ENCODE results near the gene DMD.

DMD gene

GRCh38 chrX:31252133-31252532 lies 1959.2 kb downstream of the DMD start:
- no peak for DNase-seq

DNA sequence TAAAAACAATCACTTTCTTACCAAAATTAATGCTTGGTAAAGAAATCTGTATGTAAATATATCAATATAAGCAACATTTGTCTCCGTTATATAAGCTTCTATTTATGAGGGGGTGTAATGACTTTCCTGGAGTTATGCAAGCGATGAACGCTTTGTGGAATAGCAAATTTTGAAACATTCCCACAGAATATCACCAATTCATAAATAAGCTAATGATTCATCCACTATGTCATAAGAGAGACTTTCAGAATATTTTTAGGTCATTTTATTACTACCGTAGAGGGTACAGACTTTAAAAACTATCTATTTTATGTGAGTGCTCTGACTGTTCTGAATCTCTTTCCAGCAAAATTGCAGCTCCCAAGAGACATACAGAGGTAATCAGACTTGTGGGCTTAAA lies 1960.0 kb downstream of the DMD start:
- DNase-seq = no peak

GRCh38 chrX:31245714-31246113 lies 1965.6 kb downstream of the DMD start:
- DNase-seq = no peak

GRCh38 chrX:31243804-31244203 lies 1967.5 kb downstream of the DMD start:
- DNase-seq = no peak

- no peak for DNase-seq
These were observed 1970.4 kb downstream of the DMD start for GRCh38 chrX:31240982-31241381.

- no peak for DNase-seq
These were observed 1974.2 kb downstream of the DMD start for GRCh38 chrX:31237189-31237588.

GRCh38 chrX:31236231-31236630 lies 1975.1 kb downstream of the DMD start:
- no peak for DNase-seq

DNA sequence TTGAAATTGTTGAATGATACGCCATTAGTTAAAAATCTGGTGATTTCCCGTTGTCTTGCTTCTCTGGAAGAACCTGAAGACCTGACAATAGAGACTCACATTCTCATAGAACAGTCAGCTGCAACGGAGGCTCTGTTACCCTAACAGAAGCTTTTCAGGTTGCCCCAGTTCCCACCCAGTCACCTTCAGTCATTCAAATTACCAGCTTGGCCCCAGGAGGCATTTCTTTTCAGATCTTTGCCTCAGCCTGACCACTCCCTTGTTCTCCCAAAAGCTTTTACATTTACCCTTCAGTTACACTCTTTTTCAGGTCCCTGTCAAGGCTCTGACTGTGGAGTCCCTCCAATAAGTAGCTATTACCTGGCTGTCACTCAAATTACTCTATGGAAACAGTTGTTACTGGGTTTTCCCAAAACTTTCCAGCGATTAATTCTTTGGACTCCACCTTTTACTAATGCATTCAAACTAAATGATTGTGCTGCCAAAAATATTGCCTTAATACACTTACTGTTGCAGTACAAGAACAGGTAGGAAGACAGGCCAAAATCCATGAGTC lies 1977.3 kb downstream of the DMD start:
- DNase-seq = no peak

GRCh38 chrX:31232506-31232905 lies 1978.8 kb downstream of the DMD start:
- no peak for DNase-seq

DNA sequence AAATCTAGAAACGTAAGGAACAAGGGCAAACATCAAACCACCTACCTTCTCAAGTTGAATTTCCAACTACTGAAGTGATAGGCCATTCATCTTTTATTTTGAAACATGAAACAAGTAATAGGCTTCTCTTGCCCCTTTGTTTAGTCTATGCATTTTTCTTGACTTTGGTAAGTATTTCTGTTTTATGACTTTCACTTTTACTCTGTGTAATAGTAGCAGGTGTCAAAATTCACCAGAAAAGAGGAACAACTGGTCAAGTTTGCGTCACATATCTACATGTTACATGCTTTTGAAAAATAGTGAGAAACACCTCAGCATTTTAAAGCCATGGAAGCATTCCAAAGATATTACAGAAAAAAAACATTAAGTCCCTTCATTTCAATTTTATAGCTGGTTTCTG lies 1982.4 kb downstream of the DMD start:
- no peak for DNase-seq

GRCh38 chrX:31228415-31228832 lies 1982.9 kb downstream of the DMD start:
- DNase-seq = no peak

DNA sequence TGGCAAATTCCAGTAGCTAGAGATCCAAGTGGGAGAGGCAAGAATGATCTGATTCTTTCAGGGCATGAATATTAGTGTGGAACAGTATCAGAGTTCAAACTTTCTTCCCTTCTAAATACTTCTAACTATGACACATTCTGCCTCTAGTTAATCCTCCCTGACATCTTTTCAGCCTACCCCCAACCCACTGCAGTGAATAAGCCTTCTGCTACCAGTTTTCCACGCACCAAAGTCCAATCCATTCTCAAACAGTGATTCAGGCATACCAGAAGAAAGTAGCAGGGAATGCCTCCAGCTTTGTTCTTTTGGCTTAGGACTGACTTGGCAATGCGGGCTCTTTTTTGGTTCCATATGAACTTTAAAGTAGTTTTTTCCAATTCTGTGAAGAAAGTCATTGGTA lies 1984.1 kb downstream of the DMD start:
- no peak for DNase-seq

- no peak for DNase-seq
These were observed 1985.5 kb downstream of the DMD start for GRCh38 chrX:31225819-31226218.

DNA sequence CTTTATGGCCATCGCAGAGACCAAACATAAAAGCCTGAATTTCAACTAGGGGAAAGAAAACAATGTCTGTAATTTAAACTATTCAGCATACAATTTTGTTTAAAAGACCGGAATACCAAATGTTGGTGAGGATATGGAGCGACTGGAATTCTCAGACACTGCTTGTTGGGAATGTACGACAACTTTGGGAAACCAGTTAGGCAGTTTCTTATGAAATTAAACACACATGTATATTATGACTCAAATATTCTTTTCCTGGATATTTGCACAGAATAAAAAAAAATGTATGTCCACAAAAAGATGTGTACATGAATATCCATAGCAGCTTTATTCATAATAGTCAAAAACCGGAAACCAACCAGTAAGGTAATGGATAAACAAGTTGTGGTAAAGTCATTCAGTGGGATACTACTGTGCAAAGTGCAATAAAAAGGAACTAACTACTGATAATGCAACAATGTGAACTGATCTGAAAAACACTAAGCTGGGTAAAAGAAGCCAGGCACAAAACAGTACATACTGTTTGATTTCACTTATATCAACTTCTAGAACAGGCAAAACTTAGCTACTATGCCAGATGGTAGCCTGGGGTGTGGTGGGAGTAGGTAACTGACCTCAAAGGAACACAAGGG lies 1986.9 kb downstream of the DMD start:
- DNase-seq = no peak

DNA sequence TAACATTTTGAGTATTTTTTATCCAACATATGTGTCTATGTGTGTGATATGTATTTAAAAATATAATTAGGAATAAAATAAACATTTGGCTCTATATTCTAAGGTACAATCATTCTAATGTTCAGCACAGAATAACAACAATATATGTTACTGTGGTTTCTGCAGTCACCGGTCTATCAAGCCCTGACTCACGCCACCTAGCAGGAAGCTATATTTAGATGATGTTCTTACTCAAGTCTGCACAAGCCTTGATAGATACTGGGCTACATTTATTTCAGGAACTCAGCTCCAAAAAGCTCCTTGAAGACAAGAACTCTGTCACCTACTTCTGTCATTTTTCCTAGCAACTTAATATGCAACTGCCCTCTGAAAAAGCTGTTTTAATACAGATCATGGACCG lies 1987.5 kb downstream of the DMD start:
- no peak for DNase-seq

- no peak for DNase-seq
These were observed 1988.4 kb downstream of the DMD start for GRCh38 chrX:31222946-31223345.

- DNase-seq = no peak
These were observed 1992.2 kb downstream of the DMD start for GRCh38 chrX:31219174-31219573.

DNA sequence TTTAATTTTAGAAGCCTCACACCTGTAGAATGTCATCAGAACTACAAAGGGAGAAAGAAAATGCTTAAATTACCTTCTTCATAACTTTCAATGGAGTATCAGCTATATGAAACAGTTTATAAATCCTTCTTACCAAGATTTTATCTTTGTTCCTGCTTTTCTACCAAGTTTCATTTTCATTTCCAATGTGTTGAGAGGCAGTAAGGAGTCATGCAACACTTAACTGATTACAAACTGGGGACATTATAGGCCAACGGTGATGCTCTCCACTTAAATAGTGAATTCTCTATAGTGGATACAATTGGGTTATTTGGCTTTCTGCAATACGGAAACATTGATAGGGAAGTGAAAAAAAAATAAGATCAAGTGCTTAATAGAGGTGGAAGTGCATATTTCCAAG lies 1994.3 kb downstream of the DMD start:
- no peak for DNase-seq

GRCh38 chrX:31215277-31215815 lies 1996.0 kb downstream of the DMD start:
- DNase-seq = no peak

- no peak for DNase-seq
These were observed 1997.4 kb downstream of the DMD start for GRCh38 chrX:31213941-31214340.

DNA sequence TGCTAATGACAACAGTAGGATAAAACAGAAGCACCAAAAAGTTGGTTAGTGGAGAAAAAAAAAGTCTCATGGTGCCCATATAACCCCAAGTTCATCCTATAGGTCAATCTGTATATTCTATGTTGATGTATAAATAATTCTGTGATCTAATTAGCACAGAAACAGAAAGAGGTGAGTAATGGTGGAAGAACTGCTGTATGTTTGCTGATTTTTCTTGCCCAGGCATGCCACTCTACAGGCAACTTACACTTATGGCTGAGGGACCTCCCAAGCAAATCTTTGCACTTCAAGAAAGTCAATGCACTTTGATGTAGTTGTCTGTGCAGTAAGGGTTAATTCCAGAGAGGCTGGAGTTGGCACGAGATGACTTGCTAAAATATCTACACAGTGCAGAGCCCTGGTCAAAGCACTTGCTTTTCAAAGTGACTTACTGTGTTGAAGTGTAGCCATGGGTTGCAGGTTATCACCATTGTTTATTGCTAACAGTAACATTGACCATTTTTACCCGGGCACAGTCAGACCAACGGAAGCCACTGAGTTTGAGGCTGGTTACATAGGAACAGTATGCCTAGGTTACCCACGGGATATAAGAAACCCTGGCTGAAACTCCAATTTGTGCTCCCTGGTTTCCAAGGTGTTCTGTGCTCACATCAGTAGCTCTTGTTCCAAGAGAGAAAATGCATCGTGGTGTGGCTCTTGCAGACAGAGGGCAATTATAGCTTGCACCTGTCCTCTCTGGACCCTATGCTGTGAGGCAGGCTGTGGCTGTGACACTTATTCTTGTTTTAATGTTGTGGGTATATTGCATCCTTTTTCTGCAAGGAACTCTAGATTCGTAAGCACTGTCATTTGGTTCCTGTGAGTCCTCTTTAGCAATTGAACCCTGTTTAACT lies 1998.2 kb downstream of the DMD start:
- no peak for DNase-seq

DNA sequence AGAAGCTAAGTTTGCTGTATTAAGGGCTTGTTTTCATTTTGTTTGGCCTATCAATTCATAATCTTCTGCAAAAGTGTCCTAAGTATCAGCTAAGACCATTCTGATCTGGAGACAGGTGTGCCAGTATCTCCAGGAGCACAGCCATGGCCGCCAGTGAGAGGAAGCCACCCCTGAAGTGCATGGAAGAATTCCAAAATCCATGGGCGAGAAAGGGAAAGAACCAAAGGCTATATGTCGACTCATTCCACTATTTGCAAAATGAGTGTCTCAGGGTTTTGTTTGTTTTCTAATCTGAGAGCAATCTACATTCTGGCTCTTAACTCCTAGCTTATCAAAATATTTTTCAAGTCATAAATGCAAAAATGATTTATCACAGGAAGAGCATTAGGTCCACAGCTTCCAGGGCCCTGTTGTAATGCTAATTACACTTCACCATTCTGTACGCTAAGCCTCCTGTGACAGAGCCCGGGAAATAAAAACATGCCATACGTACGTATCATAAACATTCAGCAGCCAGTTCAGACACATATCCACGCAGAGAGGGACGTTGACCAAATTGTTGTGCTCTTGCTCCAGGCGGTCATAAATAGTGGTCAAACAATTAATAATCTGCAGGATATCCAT lies 2002.2 kb downstream of the DMD start:
- no peak for DNase-seq

DNA sequence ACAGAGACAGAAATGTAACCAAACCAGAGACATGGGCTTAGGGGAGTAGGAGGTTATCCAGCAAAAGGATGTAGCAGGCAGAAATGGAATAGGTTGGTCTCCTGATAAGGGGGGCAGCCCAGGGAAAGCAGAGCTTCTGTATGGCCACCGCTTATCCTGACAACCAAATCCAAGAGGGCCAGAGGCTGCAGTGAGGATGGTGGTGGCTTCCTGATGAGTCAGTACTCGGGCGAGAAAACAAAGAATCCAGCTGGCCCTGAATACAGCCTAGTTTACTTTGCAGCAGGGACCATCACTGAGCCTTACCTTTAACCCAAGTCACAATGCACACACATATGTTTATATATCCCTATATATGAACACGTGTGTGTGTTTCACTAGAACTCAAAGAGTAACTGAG lies 2009.8 kb downstream of the DMD start:
- no peak for DNase-seq

GRCh38 chrX:31200430-31200829 lies 2010.9 kb downstream of the DMD start:
- DNase-seq = no peak
